GM19238 (cell line): ENCODE results near the gene CTNNA1.

ENCODE experiments used
- DNase-seq: peaks from one replicate; pipeline ENCODE4 v3.0.0; 2011; ENCODE audit warnings: low spot score; ENCODE audit not compliant: insufficient read length

The CTNNA1 gene

DNA sequence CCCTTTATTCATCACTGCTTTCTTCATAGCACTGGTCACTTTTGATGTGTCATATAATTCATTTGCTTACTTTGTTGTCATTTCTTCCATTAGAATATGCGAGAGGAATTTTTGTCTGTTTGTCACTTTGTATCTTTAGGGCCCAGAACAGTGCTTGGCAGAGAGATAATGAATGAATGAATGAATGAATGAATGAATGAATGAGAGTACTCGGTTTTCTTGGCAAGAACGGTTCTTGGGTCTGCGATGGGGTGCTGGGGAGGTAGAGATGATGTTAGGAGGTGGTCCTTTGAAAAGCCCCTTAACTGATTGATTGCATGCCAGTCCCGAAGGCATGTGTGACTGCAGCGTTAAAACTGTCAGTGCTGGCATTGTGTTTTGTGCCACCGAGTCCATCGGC, 174.3 kb downstream of the CTNNA1 start:
- DNase-seq, result no peak

DNA sequence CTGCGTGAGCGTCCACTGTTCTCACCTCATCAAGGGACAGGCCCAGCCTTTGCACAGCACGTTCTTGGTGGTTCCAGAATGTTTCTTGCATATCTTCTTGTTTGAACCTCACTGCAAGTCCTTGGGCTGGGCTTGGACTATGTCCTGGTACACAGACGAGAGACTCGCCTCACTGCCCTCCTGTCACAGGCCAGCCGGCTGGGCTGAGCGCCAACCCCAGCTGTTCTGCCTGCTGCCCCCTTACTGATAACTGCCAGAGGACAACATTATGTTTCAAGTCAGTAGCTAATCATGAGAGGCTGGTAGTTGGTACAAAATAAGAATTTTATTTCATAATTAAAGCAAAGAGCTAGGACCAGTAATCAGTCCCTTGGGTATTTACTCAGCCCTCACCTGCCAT, 174.8 kb downstream of the CTNNA1 start:
- DNase-seq, result no peak

DNA sequence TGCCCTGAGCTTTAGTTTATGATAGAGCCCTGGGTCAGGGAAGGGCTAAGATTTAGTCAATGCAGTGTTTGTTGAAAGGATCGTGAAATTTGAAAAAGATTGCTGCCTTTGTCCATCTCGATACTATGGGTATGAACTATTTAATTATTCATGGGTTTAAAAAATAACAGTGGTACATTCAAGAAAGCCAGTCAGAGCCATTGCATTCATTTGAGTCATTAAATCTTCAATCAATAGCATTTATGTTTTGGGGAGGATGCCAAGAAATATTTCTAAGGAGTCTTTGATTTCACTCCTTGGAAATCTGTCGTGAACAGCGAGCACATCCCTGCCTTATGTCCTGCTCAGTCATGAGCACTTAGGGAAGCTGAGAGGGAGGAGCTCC, 176.3 kb downstream of the CTNNA1 start:
- DNase-seq, result no peak

DNA sequence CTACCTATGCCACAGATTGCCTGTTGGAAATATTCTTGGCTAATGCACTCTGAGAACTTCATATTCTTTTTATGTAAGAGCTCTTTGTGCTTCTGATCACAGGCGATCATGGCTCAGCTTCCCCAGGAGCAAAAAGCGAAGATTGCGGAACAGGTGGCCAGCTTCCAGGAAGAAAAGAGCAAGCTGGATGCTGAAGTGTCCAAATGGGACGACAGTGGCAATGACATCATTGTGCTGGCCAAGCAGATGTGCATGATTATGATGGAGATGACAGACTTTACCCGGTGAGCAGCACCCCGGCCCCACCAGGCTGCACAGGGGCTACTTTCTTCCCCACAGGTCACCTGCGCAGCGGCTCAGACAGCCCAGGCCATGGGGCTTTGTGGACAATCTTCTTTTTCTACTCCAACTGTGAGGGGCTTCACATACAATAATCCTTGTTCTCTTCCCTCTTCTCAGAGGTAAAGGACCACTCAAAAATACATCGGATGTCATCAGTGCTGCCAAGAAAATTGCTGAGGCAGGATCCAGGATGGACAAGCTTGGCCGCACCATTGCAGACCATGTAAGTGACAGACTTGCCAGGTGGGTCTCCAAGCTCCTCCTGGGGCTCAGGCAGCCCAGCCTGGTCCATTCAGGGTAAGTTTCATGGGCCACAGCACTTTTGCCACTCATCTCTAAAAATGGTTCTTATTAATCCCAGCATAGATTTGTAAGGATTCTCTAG, 177.3 kb downstream of the CTNNA1 start:
- DNase-seq, result no peak

DNA sequence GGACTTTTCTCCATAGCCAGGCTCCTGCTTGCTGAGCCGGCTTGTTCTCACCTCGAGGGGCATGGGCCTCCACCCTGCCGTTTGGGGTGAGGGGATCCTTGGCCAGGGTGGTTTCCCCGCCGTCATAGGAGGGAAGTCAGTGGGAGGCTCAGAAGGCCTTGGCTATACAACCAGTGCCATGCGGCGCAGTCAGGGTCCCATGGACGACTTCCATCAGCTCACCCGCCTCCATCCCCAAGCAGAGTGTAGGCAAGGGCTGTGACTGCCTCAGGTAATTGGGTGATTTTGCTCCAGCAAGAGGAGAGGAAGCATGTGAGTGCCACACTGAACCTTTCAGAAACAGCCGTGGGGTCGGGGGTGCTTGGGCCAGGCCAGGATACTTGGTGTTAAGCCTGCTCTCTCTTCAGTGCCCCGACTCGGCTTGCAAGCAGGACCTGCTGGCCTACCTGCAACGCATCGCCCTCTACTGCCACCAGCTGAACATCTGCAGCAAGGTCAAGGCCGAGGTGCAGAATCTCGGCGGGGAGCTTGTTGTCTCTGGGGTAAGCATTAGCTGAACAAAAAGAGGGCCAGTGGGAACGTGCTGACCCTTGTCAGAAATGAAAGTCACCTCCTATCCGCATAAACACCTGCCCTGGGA, 179.1 kb downstream of the CTNNA1 start:
- DNase-seq, result no peak

DNA sequence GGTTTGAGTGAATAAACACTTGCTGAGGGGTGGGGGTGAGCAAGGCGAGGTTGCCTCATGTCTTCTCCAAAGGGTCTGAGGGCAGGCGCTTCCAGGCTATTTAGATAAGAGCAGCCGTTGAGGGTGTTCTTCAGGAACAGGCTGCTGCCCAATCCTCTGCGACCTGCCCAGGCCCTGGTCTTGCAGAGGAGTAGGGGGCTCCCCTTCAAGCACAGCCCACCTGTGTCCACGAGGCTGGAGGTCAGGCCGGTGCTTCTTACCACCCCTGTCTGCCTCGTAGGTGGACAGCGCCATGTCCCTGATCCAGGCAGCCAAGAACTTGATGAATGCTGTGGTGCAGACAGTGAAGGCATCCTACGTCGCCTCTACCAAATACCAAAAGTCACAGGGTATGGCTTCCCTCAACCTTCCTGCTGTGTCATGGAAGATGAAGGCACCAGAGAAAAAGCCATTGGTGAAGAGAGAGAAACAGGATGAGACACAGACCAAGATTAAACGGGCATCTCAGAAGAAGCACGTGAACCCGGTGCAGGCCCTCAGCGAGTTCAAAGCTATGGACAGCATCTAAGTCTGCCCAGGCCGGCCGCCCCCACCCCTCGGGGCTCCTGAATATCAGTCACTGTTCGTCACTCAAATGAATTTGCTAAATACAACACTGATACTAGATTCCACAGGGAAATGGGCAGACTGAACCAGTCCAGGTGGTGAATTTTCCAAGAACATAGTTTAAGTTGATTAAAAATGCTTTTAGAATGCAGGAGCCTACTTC, 180.5 kb downstream of the CTNNA1 start:
- DNase-seq, result no peak

DNA sequence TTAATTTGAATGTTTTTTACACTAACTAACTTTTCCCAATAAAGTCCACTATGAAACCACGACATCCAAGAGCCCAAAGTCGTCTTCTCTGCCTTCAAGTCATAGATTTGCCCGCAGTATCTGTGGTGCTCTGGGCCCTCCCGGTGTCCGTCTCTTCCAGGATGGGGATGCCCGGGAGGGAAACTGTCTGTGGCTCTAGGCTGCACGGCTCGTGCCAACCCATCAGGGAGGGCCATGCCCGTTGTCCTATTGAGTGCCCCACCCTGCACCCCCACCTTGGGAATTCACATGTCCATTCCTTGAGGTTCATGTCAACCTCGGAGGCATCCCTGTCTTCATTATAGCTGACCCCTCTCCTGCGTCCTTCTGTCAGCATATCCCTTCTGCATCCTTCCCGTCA, 181.7 kb downstream of the CTNNA1 start:
- DNase-seq, result no peak

DNA sequence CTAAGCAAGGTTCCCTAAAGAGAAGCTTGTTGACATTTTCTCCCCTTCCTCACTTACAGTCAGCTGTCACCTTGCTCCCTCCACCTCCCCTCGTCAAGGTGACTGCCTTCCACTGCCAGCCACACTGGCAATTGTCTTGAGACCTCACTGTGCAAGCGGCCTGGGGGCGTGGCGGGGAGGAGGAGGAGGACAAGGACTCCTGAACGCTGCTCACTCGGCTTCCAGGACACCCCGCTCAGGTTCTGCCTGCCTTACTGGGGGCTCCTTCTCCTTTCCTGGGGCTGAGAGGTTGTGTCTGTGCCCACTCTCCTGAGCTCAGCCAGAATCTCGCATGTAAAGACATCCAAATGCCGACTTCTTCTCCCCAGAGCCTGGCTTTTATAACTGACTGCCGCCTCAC, 182.2 kb downstream of the CTNNA1 start:
- DNase-seq, result no peak

DNA sequence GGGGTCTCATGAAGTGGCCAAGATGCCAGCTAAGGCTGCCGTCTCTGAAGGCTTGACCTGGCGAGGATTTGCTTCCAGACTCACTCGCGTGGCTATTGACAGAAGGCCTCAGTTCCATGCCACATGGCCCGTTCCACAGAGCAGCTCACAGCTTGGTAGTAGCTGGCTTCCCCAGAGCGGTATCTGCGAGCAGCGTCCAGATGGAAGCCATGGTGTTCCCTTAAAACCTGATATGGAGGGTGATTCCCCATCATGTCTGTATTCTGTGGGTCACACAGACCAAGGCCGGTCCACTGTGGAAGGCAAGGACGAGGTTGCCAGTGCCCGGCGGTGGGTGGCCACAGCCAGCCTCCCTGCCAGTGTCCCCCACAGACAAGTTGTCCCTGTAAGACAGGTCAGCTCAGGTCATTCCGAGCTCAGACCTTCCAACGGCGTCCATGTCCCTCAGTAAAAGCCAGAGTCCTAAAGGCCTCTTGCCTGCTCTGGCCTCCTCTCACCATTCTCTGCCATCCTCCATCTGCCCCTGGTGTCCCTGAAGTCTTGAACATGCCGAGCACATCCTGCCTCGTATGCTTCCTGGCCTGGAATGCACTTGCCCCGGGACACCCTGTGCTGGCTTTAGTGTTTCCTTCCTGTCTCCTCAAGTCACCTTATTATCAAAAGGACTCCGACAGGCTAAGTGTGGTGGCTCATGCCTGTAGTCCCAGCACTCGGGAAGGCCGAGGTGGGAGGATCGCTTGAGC, 183.2 kb downstream of the CTNNA1 start:
- no peak for DNase-seq

DNA sequence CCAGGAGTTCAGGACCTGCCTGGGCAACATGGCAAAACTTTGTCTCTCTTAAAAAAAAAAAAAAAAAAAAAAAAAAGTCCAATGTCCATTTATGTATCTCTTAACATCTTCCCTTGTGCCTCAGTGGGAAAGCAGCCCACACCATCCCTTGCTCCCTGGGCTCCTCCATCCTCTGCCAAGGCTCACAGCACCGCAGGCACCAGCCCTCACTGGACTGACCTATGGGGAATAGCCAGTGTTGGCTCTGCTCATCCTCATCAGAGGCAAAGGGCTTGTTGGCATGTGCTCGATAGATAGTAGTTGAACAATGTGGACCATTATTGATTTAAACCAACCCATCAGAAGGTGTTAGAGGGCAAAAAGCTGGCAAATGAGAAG, 183.7 kb downstream of the CTNNA1 start:
- DNase-seq, result no peak

DNA sequence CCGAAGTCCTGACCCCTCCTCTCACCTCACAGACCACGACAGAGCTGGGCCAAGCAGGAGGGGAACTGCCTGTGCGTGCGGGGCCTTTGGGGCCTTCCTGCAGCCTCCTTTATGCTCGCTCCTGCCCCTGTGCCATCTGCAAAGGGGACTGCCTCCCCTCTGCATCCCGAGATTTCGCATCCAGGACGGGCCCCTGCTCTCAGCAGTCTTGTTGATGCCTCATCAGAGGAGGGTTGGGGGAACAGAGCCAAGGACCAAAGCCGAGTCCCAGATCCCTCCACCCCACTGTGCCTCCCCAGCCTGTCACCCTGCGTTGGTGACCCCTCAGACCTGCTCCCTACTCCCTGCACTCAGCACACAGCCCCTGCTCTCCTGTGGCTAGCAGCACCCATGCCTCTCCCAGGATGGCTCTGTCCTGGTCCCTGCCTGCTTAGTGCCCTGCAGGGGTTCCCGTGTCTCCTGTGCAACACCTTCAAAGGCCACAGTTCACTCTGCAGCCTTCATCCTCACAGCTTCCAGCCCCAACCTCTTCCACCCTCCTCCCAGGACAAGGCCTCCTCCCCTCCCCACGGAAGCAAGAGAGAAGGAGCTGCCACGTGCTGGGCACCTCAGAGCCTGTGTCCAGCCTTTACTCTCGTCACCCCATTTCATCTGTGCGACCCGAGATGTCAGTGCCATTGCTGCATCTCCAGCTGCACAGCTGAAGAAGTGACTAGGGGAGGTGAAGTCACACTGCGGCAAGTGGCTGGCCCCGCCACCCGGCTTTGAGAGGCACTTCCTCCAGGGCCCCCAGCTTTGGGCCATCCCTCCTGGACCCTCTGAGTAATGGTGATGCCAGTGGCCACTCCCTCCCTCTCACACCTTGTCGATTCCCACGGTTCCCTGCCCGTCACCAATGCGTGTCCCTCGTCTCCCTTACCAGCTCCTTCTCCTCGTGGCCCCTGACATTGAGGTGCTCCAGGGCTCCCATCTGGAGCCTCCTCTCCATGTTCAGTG, 184.5 kb downstream of the CTNNA1 start:
- DNase-seq, result no peak

DNA sequence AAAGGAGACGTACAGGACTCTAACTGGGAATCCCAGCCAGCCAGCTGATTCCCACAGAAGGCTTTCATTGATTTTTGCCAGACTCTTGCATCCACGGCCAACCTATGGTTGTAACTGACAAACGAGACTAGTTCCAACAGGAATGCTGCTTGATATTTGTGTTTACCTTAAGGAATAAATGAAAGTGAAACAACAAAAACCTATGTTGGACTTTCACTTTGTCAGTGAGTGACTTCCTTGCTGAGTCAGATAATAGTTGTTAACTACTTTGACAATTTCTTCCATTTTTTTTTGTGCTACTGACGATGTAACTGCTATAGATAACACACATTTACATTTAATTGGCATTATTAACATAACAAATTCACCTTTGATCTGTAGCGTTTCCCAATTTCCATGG, 185.3 kb downstream of the CTNNA1 start:
- no peak for DNase-seq

DNA sequence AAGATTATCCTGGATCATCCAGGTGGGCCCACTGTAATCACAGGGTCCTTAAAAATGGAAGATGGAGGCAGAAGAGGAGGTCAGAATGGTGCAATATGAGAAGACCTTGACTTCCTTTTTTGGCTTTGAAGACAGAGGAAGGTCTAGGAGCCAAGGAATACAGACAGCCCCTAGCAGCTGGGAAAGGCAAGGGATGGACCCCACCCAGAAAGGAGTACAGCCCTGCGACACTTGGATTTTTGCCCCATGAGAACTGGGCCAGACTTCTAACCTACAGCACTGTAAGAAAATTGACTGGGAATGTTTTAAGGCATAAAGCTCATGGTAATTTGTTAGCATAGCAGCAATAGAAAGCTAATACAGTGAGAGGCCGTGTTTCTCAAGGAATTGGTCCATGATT, 188.8 kb downstream of the CTNNA1 start:
- no peak for DNase-seq

DNA sequence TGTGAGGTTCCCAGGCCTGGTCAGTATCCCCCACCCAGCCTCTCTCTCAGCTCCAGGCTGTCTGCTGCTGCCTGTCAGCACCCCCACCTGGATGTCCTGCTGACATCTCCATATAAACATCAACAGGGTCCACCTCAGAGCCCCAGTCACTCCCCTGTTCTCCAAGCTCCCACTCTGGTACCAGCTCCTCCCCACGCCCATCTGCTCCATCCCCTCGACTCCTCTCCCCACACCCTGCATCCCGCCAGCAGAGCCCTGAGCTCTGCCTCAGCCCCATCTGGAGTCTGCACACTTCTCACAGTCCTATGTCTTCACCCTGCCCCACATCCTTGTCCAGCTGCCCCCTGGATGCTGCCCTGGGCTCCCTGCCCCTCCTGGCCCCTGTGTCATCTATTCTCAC, 189.6 kb downstream of the CTNNA1 start:
- no peak for DNase-seq

DNA sequence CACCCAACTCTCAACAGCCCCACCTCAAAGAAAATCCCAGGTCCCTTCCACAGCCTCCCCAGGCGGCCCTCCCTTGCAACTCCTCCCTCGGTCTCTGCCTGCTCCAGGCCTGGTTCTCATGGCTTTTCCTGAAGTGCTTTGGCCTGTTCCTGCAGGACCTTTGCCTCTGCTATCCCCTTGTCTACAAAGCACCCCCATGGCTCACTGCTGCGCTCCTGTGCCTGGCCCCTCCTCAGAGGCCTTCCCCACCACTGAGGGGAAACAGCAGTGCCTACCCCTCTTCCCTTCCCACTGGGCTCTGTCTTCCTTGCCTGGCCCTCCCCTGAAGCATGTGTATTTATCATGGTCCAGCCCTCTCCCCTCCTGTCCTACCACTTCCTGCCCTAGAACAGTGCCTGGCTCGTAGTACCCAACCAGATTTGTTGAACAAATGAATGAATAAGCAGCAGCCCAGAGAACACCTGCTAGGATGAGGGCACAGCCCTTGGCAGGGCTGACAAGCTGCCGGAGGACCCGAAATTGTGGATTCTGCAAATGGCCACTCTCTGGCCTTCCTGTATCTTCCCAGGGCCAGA, 190.5 kb downstream of the CTNNA1 start:
- no peak for DNase-seq

DNA sequence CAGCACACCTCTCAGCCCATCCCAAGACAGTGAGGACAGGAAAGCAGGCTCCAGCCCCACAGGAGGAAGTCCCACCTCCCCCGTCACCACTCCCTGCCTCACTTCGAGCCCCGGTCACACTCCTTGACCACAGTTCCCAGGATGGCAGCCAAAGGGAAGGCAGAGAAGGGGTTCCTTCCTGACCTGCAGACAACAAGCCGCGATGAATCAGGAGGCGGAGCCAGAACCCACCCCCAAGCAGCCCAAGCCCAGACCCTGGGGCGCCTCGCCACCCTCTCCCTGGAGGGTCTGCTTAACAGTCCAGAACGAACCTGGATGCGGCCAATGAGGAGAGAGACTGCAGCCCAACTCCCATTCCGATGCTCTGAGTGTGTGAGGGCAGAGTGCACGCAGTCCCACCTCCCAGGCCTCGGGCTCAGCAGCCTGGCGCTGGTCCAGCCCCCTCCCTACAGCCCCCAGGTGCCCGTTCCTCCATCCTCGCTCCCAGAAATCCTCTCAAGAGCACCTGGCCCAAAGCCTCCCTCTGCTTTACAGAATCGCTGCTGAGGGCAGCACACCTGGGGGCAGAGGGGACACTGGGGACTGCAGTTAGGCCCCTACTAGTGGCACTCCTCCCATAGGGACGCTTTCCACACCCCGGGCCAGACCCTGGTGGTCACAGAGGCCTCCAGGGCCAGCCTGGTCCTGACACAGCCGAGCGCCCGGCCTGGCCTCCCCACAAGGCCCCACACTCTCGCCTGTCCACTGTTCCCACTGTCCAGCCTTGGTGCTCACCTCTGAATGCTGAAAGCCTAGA, 191.5 kb downstream of the CTNNA1 start:
- no peak for DNase-seq

DNA sequence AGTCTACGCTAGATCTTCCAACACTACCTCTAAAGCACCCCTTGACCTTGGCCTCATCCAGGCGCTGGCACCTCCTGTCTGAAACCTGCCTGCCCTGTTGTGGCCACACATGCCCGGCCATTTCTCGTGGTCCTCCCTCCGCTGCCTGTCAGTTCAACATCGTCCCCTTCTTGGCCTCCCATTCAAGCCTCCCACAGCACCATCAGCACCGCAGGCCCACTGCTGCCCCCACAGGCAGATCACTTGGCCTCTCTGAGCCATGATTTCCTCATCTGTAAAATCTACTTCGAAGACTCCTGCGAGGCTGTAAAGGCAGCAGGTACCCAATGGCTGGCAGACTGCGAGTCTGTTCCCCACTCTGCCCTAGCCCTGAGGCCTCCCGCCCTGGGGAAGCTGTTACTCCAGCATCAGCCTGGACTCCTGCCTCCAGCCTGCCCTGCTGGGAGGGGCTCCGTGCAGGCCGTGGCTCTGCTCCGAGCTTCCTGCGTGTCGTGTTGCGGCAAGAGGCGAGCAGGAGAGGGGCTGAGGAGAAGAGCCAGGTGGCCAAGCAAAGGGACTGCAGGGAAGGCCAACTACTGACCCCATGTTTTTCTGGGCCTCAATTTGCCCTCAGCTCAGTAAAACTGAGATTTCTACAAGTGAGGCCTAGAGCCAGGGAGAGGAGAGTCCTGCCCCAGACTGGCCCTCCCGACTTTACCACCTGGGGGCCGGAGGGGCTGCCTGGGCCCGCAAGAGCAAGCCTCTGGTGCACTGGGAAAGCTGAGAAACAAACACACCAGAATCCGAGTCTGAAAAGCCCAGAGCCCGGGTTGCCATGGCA, 192.4 kb downstream of the CTNNA1 start:
- no peak for DNase-seq

DNA sequence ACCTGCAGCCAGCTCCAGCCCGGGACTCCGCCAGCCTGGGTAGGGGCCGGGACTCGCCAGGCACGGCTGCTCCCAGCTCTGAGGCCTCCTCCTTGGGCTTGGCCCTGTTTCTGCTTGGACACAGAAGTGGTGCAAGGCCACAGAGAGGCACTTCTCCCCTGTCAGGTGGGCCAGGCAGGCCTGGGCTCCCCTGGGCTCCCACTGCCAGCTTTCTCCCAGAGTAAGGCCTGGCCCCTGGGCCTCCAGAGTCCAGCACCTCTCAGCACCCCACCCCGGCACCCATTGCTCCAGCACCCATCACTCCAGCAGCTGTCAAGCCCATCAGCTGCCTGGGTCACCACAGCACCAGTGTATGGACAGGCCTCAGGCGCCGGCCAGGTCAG, 193.0 kb downstream of the CTNNA1 start:
- no peak for DNase-seq
